ENCODE results near the gene UGT1A7. TPM values are rescaled to one million over a fixed set of nuclear protein-coding genes. Genes with fewer than 3 reads are reported as not detected.
"Not testable (repeated sequence)": the region's sequence is repeated elsewhere in the genome, so short reads cannot be mapped to it uniquely, and the experiment has no call there.

UGT1A7 gene
- not detected in 2 replicates for total RNA-seq (2014; rRNA removed; shearing (Covaris generic))
- polyA plus RNA-seq (2015; cell fraction: cytosol; rRNA removed): not detected in 2 replicates
- not detected in 2 replicates for polyA plus RNA-seq (2015; cell fraction: nucleus; rRNA removed)

GRCh38 chr2:233681521-233682099, at the start of gene UGT1A7:
UGT1A7 (plus strand) TSS chr2:233681901; CDS start chr2:233681938, 37 bp downstream.
- DNase-seq (ENCODE audit: low read depth): no peak

DNA sequence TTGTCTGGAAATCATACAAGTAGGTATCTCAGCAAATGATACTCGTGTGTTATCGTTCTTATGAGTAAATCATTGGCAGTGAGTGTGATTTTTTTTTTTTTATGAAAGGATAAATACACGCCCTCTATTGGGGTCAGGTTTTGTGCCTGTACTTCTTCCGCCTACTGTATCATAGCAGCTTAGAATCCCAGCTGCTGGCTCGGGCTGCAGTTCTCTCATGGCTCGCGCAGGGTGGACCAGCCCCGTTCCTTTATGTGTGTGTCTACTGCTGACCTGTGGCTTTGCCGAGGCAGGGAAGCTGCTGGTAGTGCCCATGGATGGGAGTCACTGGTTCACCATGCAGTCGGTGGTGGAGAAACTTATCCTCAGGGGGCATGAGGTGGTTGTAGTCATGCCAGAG, 45.4 kb upstream of the UGT1A7 start, which contains the start of gene UGT1A10:
UGT1A10 (plus strand) TSS at position 143 of the 400 bp plus-strand sequence; CDS start at position 218, 75 bp downstream.
- DNase-seq (ENCODE audit: low read depth): peak; percentile 3

- DNase-seq (ENCODE audit: low read depth): no peak
Measured at GRCh38 chr2:233638836-233639235, 42.9 kb upstream of the UGT1A7 start.

GRCh38 chr2:233639860-233640259, 41.8 kb upstream of the UGT1A7 start:
- DNase-seq (ENCODE audit: low read depth): no peak

- peak; percentile 28 for DNase-seq (ENCODE audit: low read depth)
Measured at GRCh38 chr2:233643128-233643527, 38.6 kb upstream of the UGT1A7 start.

DNA sequence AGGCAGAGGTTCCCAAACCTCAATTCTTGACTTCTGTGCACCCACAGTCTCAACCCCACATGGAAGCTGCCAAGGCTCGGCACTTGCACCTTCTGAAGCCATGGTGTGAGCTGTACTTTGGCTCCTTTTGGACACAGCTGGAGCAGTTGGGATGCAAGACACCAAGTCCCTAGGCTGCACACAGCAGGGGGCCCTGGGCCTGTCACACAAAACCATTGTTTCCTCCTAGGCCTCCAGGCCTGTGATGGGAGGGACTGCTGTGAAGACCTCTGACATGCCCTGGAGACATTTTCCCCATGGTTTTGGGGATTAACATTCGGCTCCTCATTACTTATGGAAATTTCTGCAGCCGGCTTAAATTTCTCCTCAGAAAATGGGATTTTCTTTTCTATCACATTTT, 35.7 kb upstream of the UGT1A7 start:
- not testable (repeated sequence) for DNase-seq (ENCODE audit: low read depth)

GRCh38 chr2:233650981-233651380, 30.7 kb upstream of the UGT1A7 start:
- no peak for DNase-seq (ENCODE audit: low read depth)

DNA sequence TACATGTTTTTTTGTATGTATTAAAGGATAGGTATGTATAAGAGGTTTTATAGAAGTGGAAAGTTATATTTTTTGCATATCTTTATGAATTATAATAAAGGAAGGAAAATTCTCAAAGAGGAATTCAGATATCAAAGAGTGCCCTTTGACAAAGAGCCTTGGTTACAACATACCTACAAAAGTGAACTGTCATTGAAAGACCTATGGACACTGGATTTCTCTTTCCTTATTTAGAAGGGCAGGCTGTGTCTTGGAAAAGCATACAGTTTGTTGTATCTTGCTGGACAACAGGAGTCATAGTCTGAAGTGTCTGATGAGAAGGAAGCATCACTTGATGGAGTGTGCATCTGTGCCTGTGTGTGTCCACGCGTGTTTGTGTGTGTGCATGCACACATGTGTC, 30.3 kb upstream of the UGT1A7 start:
- DNase-seq (ENCODE audit: low read depth): no peak

DNA sequence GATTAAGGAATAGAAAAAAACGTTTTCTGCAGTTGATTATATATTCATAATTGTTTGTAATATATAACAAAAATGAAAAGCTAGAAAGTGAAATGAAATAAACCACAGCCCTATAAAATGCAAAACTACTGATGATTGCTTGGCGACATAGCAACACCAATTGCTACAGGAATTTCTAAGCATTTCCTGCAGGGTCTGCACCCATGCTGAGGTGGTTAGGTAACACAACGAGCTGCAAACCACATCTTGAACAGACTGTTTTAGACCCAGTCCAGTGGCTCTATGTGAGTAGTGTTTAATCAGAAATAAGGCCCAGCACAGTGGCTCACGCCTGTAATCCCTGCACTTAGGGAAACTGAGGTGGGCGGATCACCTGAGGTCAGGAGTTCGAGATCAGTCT, 27.2 kb upstream of the UGT1A7 start:
- no peak for DNase-seq (ENCODE audit: low read depth)

DNA sequence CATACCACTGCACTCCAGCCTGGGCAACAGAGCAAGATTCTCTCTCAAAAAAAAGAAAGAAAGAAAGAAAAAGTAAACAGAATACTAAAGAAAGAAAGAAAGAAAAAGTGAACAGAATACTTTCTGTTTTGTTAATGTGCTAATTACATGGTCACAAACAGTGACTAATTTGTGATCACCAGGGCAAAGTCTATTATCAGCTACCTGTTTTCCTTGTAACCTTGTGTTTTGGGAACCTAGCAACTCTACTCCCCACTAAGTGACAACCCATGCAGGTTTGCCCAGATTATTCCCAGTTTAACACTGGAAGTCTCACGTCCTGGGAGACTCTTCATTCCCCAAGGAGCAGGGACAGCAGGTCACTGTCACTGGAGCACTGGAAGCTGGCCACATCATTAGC, 26.7 kb upstream of the UGT1A7 start:
- DNase-seq (ENCODE audit: low read depth): no peak

- not testable (repeated sequence) for DNase-seq (ENCODE audit: low read depth)
Measured at GRCh38 chr2:233655943-233656342, 25.8 kb upstream of the UGT1A7 start.

DNA sequence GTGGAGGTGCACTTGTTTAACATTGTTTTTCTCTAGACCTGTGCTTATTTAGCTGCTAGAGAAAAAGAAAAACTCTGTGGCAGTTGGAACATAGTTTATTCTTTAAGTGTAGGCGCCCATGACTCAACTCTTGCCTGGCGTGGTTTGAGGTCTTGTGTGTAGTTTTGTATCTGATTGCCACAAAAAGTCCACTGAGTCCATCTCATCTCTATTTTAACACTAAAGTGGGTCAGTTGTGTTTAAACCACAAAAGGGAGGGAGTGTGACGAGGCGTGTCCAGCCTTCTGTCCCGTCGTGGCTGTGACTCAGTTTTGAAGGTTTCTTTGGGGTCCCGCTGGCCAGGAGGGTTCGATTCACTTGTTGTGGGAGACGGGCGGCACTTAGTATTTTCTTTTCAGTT, 25.3 kb upstream of the UGT1A7 start:
- no peak for DNase-seq (ENCODE audit: low read depth)

GRCh38 chr2:233658610-233659009, 23.1 kb upstream of the UGT1A7 start:
- DNase-seq (ENCODE audit: low read depth): no peak

DNA sequence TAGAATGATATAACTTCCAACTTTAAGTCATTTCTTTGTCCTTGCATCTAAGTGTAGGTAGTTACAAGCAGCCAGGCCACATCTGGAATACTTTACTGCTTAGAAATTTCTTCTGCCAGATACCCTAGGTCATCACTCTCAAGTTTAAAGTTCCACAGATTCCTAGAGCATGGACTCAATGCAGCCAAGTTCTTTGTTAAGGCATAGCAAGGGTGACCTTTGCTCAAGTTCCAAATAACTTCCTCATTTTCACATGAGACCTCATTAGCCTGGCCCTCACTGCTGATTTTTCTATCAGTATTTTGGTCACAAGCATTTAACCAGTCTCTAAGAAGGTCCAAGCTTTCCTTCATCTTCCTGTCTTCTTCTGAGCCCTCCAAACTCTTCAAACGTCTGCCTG, 17.8 kb upstream of the UGT1A7 start:
- DNase-seq (ENCODE audit: low read depth): no peak

DNA sequence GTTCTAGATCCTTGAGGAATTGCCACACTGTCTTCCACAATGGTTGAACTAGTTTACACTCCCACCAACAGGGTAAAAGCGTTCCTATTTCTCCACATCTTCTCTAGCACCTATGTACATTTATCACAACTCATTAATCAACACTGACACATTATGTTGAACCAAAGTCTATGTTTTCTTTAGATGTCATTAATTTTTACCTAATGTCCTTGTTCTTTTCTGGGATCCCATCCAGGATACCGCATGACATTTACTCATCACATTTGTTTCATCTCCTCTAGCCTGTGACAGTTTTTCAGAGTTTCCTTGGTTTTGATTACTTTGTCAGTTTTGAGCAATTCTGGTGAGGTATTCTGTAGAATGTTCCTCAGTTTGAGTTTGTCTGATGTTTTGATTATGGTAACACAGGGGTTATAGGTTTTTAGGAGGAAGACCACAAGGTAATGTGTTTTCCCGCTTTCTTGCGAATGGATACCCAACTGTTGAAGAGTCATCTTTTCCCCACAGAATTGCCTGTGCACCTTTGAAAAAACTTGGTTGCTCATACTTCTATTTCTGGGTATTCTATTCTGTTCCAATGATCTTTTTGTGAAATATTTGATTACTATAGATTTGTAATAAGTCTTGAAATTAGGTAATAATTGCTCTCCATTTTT, 13.0 kb upstream of the UGT1A7 start:
- DNase-seq (ENCODE audit: low read depth): no peak

- DNase-seq (ENCODE audit: low read depth): no peak
Measured at GRCh38 chr2:233671290-233672161, 10.2 kb upstream of the UGT1A7 start, which contains the start of gene UGT1A9. UGT1A9 (plus strand) TSS chr2:233671898; CDS start chr2:233671935, 37 bp downstream.

DNA sequence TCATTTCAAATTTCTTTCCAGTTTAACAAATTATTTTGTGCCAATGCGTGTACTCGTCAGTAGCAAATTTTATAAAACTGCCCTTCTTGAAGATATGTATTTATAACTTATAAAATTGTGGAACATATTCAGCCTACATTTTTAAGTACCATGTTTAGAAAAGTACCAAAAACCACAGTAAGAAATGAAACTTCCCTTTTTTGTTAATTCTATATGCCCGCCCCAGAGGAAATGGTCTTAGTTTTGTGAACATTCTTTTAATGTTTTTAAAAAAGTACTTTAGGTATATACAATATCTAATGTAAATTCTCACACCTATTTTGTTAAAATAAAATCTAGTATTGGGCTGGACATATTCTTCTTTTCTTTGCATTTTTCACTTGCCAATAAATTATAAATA, 8.8 kb upstream of the UGT1A7 start:
- DNase-seq (ENCODE audit: low read depth): no peak

DNA sequence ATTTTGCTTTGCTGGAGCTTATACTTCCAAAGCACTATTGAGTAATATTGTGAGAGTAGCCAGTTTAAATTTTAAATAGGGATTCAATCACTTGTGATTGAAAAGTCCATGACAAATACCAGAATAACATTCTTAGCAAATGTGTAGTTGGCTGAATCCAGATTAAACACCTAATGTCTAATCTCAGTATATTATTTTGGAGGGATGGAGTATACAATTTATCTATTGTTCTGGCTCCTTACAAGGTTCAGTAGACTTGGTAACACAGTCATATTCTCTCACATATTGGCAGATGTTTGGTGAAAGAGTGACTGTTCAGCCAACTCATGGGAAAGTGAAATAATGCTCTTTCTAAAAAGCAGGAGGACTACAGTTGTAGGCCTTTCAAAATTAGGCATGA, 7.8 kb upstream of the UGT1A7 start:
- no peak for DNase-seq (ENCODE audit: low read depth)

GRCh38 chr2:233674314-233674713, 7.4 kb upstream of the UGT1A7 start:
- DNase-seq (ENCODE audit: low read depth): no peak

DNA sequence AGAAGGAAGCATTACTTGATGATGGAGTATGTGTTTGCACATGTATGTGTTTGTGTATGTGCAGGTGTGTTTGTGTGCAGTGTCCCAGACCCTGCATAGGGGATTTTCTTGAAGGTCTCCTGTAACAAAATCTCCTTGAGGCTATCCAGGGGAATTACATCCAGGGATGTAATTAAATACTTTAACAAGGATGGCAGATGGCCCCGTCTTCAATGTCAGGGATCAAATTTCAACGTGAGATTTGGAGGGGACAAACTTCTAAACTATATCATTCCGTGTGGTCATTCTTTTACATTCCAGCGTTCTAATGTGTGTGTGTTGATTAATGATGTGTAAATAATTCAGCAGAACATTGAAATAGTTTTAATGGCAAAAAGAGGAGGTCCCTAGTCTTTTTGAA, 6.7 kb upstream of the UGT1A7 start:
- DNase-seq (ENCODE audit: low read depth): no peak

GRCh38 chr2:233676046-233676445, 5.7 kb upstream of the UGT1A7 start:
- peak; percentile 55 for DNase-seq (ENCODE audit: low read depth)

- DNase-seq (ENCODE audit: low read depth): no peak
Measured at GRCh38 chr2:233679196-233679595, 2.5 kb upstream of the UGT1A7 start.

Data from HT1080 (cell line).